CD1c-positive myeloid dendritic cell (primary cell): Measurements from ENCODE around the gene APP.
"Not testable (repeated sequence)": the region's sequence is repeated elsewhere in the genome, so short reads cannot be mapped to it uniquely, and the experiment has no call there.

Experiments
- DNase-seq: peaks from one replicate; pipeline ENCODE4 v3.0.0-alpha.2; 2016; ENCODE audit errors: extremely low spot score

The APP gene

DNA sequence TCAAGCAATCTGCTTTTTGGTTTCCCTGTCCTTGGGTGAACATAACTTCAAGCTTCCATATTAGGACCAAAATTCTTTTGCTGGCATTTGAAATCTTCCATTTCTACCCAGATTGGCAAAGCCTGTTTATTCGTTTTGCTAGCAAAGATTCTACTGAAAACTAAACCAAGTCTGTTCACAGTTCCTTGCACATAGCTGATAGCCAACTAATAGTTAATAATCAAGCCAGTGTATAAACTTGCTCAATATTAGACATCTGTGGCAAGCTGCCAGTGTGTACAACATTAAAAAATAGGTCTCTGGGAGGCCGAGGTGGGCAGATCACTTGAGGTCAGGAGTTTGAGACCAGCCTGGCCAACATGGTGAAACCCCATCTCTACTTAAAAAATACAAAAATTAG is 6.3 kb downstream of the APP start:
- DNase-seq = no peak

DNA sequence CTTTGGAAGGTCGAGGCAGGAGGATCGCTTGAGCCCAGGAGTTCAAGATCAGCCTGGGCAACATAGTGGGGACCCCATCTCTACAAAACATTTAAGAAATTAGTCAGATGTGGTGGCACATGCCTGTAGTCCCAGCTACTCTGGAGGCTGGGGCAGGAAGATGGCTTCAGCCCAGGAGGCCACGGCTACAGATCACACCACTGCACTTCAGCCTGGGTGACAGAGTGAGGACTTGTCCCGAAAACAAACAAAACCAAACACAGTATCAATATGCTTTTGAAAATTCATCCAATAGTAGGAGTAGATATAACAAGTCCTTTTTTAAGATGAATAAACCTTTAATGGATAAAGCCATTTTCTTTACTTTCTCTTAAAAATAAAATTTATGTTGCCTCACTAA is 8.5 kb downstream of the APP start:
- DNase-seq = no peak

DNA sequence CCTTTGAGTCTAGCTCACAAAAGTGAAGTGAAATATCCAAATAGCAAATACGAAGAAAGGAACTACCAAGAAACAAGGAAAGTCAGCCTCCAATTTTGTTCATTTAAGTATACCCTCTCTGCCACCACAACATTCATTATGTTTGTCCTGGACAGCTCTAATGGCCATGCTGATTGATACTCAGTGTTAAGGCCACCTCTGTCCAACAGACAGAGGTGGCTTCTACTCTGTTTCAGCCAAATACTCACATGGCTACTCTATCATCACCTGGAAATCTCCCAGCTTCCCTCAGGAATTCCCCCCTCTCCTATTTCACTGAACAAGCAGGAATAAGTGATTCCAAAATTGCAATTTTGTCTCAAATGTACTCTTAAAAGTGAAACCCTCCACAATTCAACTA is 10.7 kb downstream of the APP start:
- no peak for DNase-seq

DNA sequence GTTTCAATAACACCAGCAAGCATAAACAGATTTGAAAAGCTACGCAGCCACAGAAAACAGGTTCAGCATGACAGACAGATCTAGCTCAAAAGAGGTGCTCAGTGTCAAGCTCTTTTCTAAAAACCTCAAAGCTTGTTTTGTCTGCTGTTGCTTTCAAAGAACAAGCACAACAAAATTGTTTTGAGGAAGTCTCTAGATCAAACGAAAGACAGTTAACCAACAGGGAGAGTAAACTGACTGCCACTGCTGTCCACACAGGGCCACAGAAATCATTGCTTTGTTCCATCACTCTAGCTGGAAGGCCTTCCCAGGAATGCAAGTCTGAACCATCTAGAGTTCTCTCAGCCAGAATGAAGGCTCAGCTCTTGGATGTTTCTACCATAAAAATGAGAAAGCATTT is 12.8 kb downstream of the APP start:
- no peak for DNase-seq

DNA sequence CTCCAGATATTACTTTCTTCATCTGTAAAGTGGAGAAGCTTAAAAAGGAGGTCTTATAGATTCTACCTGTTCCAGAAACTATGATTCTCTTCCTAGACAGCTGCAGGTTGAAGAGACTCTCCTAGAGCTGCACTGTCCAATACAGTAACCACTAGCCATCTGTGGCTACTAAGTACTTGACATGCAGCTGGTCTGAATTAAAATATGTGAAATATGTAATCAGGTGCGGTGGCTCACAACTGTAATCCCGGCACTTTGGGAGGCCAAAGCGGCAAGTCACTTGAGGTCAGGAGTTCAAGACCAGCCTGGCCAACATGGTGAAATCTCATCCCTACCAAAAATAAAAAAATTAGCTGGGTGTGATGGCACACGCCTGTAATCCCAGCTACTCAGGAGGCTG is 15.8 kb downstream of the APP start:
- no peak for DNase-seq

DNA sequence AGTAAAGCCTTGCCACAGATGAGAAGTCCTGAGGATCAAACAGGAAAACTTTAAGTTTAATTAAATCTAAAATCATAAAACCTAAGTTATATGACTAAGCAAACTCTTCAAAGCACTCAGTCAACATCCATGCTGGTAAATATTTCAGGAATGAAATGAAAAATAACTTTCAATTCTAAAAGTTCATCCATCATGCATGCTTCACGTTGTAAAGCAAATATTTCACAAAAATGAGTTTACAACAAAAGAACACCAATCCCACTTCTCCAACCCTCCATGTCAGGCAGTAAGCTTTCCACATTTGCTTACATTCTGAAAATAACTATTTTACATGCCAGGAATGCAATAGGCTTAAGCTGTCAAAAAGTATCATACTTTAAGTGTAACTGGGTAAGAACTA is 16.8 kb downstream of the APP start:
- DNase-seq = no peak

DNA sequence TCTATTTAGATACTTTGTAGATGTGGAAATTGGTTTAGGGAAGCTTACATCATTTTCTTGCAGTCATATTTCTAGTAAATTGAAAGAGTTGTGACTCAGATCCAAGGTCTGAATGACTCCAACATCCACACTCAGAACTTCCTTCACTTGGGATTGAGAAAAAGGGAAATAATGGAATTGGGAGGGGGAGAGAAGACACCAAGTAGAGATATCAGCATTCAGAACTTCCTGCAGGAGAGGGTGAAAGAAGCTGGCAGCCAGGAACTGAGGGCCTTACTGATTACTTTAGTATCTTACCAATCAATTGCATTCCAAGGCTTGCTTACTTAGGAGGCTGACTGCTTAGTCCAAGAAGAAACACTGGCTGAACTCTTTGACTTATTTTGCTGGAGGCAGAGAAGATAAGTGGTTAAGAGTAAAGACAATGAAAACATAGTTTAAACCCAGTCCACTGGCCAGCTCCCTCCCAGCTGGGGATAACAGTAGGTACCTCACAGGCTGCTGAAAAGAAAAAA is 21.7 kb downstream of the APP start:
- peak; percentile 72 for DNase-seq

DNA sequence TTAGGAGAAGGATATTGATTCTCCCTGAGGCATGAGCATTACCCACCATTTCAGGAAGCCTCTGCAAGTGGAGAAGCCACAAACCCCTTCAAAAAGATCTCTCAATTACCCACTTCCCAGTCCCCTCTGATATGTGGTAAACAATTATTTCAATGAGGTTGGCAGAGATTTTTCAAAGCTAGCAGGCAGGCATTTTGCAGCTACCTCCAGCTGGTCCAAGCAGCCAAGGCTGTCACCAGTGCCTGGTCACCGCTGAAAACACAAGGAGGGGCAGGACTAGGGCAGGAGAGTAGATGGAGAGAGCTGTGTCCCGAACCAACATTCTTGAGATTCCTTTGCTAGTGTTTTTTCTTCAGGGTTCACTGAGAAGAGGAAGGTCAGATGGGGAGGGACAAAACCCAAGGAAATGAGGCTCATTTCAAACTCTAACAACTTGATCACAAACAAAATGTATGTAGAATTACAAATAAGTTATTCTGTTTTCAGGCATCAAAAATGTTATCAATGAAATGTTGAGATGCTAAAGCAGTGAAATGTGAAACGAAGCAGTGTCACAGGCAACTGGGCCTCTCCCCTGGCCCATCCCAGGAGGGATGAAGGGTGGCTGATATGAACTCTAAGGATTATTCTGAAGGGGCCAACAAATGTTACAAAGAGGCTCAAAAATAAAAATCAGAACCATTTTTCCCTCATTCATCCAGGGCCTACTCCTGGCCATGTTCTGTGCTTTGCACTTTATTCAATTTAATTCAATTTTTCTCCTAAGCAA is 22.3 kb downstream of the APP start:
- DNase-seq = peak; percentile 17

DNA sequence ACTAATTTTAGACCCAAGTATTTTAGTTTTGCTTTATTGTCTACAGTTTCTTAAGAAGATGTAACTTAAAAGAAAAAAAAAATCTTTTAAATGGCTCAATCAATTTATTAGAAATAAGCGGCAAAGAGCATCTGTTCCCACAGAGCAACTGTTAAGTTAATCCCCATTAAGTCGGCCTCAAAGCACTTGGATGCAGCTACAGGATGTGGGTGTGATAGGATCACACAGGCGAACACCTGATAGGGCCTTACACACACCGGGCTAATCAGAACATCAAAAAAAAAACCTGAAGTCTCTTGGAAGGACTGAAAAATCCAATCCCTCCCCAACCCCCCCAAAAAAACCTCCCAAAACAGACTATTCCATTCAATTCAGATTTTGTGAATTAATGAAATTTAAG is 23.0 kb downstream of the APP start:
- DNase-seq = no peak

DNA sequence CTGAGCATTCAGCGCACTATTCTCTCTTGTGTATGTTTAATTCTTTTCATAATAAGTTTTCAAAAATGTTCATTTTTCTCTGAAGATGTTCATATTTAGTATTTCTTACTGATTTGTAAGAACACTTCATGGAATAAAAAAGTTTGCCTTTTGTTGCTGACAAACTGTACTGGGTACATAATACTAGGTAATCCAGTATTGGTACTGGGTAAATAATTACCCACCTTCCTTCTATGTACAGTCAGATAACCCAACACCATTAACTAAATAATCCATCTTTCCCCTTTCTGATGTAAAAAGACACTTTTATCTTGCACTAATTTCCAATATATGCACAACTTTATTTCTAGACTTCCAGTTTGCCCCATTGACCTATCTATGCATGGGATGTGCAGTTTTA is 23.9 kb downstream of the APP start:
- no peak for DNase-seq

DNA sequence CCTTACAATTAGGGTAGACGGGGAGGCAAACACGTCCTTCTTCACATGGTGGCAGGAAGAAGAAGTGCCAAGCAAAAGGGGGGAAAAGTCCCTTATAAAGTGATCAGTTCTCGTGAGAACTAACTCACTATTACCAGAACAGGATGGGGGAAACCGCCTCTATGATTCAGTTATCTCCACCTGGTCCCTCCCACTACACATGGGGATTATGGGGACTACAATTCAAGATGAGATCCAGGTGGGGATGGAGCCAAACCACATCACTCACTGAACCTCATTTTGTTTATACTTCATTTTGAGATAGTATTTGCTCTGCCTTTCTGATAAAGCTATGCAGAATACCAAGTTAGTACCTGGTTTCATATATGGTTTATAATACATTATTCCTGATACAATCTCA is 26.5 kb downstream of the APP start:
- DNase-seq = no peak

DNA sequence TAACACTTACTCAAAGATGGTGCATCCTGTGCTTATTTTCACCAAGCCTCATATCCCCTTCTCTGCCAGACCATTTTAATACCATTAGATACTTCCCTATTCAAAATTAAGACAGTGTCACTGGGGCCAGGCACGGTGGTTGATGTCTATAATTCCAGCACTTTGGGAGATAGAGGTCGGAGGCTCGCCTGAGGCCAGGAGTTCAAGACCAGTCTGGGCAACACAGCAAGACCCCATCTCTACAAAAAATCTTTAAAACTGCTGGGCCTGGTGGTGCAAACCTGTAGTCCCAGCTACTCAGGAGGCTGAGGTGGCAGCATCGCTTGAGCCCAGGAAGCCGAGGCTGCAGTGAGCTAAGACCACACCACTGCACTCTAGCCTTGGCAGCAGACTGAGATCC is 28.2 kb downstream of the APP start:
- DNase-seq = no peak

DNA sequence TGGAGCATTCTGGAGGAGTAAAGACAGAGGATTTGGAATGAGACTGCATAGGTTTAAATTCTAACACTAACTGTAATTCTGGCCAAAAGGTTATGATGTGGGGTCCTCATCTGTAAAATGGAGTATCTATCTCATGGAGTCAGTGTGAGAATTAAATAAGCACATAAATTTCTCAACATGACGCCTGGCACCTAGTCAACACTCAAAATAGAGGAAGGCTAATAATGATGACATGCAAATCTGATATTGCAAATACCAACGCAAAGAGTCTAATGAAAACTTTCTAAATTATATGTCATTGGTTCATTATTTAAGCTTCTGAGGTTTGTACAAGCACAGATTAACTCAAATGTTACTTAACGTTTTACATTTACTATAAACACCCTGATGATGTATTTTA is 29.6 kb downstream of the APP start:
- peak; percentile 34 for DNase-seq

DNA sequence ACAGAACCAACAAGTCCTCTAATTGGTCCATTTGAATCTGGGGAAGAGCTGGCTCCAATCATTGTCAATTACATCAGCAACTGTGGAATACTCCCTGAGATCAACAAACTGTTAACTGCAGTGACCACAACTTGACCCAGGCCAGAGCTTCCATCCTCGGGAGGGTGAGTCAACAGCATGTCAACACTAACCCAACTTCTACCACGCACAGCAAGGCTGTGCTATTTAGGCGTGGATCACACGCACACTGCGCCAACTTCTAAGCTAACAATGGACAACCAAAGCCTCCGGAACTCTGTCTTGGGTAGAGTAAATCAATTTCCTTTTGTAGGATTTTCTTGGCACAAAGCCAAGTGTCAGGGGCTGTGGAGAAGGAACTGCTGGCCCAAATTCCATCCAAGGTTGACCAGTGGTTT is 30.4 kb downstream of the APP start:
- peak; percentile 67 for DNase-seq

DNA sequence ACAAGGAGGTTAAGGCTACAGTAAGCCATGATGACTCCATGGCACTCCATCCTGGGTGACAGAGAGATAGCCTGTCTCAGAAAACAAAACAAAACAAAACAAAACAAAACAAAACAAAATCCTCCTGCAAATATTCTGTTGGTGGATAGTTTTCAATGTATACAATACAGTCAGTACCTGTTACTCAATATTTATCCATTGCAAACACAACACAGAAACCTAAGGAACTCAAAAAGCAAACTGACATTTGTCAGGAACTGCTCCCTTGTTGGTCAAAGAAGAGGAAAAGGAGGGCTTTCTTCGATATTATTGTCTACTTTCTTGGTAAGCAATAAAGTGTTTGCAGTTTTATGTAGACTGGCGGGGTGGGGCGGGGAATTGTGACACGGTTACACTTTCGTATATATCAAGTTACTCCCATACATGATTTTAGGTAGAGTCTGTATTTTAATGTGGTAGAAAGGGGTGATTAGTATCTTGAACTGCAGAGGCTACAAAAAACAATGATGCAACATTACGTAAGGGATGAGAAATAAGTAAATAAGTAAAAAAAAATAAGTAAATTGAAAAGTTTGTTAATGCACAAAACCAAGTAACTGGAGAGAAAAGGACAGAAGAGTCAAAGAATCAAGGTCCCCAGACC is 31.8 kb downstream of the APP start:
- DNase-seq = no peak

DNA sequence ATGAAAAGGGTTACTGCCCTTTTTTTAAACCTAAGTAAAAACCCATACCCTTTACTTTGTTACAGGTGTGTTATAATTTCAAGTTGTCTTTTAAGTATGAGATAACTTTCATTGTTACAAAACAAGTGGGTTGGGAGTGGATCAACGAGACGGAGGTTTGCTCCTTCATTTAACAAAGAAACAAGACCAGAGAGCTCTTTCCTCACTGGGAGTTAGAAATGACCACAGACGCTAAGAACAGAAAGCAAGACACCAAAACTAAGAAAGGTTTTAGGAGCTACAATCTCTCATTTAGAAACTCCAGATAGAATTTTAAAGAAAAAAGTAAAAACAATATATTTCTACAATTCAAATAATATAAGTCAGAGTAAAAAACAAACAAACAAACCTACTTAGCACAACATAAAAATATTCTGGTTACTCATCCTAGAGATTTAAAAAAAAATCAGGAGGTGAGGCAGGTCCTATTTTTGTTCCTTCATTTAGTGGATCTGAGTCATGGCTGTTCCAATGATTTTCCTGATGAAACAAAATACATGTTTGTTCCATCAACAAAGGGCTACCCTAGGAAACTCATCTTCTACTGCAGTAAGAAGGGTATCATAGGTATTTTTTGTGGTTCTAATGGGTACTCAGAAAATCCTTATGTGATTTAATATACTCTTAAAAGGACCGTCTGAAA is 33.0 kb downstream of the APP start:
- DNase-seq = no peak

DNA sequence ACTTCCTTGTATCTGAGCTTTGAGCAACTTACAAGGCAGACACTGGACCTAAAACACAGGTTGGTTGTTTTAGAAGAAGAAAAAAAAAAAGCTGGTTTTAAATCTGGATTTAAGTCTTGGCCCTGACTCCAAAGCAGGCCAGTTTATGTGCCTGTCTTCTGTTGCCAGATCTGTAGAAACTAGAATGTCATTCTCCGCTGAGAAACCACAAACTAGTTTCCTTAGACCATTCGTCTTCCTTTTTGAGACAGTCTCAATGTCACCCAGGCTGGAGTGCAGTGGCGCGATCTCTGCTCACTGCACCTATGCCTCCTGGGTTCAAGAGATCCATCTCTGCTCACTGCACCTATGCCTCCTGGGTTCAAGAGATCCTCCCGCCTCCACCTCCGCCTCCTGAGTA is 33.9 kb downstream of the APP start:
- DNase-seq = no peak

DNA sequence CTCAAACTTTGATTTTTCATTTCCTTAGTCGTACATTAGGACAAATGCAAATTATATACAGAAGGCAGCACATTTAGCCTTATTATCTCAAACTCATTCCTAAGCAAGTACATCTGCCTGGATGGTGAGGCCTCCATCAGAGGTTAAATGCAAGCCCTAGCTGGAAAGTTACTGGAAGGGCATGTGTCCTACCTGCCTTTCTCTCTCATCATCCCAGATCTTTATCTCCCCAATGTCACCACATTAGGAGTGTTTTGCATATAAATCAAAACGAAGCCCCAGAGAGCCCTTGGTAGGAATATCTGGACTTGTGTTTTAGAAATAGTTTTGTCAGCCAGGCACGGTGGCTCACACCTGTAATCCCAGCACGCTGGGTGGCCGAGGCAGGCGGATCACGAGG is 35.0 kb downstream of the APP start:
- no peak for DNase-seq

DNA sequence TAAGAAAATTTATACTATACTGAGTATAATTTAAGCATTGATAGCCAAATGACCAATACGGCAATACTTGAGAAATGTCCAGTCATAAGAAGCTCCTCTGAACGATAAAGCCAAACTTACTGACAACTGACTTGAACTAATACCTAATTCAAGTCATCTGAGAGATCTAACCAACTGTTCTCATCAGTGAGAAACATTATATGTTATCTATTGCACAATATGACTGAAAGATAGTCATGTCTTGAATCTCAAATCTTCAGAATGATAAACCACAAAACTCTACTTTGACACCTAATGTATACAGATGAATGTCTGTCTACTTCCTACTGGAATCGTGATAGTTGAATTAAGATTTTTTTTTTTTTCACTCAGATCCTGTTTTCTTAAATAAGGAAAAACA is 39.0 kb downstream of the APP start:
- DNase-seq = no peak

DNA sequence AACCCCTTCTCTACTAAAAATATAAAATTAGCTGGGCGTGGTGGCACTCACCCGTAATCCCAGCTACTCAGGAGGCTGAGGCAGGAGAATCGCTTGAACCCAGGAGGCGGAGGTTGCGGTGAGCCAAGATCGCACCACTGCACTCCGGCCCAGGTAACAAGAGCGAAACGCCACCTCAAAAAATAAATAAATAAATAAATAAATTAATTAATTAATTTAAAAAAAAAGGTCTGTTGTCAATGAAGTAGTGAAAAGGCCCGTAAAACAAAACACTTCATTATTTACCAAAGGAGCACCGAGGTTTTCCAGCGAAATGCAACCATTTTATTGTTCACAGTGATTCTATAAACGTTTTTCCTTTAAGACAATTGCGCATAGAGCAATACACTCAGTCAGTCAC is 39.5 kb downstream of the APP start:
- DNase-seq = not testable (repeated sequence)

DNA sequence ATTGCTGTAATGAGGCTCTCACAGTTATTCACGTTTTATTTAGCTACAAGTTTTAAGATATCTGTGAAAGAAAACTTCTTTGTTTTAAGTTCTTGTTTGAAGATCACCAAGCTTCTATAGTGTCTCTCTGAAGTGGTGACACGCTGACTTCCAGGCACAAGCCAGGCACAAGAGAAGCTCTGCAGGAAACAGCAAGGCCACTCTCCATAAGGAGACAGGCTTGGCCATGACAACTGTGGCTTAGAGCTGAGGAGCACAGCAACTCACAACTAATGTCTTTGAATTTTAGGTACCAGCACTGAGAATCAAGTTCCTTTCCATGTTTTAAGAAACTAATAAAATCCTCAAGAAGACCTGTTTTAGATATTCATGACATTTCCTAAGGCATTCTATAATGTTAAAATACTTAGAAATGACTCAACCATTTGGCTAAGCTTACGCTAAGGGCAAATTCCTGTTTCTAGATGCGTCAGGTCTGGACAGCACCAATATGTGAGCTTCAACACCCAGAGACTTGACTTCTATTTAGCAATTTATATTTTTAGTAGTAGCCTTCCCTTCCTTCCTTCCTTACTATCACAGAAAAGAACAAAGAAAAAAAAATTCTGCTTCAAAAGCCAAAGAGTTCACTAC is 40.2 kb downstream of the APP start:
- DNase-seq = peak; percentile 41

DNA sequence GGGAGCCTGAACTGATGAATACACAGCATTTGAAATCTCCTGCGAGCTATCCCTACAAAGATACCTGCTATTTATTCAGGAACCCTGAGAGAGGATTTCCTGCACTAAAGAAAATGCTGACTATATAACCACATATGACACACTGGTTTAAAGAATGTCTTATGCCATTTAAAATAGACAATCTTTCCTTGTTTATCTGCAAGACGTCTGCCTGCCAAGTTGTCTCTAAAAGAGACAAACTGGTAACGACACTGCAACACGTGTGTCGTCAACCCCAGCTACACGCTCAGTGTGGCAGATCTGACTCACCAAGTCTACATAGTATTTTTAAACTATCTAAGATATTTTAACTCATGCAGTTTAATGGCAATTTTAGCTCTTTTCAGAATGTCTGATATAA is 42.7 kb downstream of the APP start:
- DNase-seq = no peak
